HEK293 (cell line): Measurements from ENCODE around the gene GSAP.

ENCODE experiments used
- TRIM28 ChIP-seq: IDR thresholded peaks from 2 replicates; pipeline ENCODE4 v1.6.1; 2011; ENCODE audit warnings: low read length, control low read depth, borderline replicate concordance
- ZBTB44 ChIP-seq: fragments of 450-650 bp; IDR thresholded peaks from 2 replicates; pipeline ENCODE4 v1.5.1; 2018; ENCODE audit warnings: missing biosample characterization, mild to moderate bottlenecking, missing genetic modification characterization
- ZNF10 ChIP-seq: fragments of 450-650 bp; formaldehyde crosslinking; IDR thresholded peaks from 2 replicates; pipeline ENCODE4 v1.5.1; 2017; ENCODE audit warnings: missing biosample characterization, missing genetic modification characterization
- ZNF324 ChIP-seq: fragments of 450-650 bp; formaldehyde crosslinking; IDR thresholded peaks from 2 replicates; pipeline ENCODE4 v1.5.1; 2016; ENCODE audit warnings: missing biosample characterization, missing genetic modification characterization
- ZSCAN16 ChIP-seq: fragments of 450-650 bp; formaldehyde crosslinking; IDR thresholded peaks from 2 replicates; pipeline ENCODE4 v1.5.1; 2016; ENCODE audit warnings: missing biosample characterization, missing genetic modification characterization
- TF ChIP-seq, protein P1 (sequence below): fragments of 450-650 bp; formaldehyde crosslinking; IDR thresholded peaks from 2 replicates; pipeline ENCODE4 v1.5.1; 2016; ENCODE audit warnings: missing biosample characterization, missing genetic modification characterization

- TF ChIP-seq ZSCAN16 (no peak), ZNF10 (tag by site-specific recombination) (no peak), ZBTB44 (no peak), ZNF324 (tag by site-specific recombination) (no peak), TRIM28 (no peak)
- TF ChIP-seq, protein P1, sequence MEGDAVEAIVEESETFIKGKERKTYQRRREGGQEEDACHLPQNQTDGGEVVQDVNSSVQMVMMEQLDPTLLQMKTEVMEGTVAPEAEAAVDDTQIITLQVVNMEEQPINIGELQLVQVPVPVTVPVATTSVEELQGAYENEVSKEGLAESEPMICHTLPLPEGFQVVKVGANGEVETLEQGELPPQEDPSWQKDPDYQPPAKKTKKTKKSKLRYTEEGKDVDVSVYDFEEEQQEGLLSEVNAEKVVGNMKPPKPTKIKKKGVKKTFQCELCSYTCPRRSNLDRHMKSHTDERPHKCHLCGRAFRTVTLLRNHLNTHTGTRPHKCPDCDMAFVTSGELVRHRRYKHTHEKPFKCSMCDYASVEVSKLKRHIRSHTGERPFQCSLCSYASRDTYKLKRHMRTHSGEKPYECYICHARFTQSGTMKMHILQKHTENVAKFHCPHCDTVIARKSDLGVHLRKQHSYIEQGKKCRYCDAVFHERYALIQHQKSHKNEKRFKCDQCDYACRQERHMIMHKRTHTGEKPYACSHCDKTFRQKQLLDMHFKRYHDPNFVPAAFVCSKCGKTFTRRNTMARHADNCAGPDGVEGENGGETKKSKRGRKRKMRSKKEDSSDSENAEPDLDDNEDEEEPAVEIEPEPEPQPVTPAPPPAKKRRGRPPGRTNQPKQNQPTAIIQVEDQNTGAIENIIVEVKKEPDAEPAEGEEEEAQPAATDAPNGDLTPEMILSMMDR: no peak
Measured at GRCh38 chr7:77270094-77270480, 146.1 kb downstream of the GSAP start.
